Keratinocyte (primary cell): ENCODE results near the gene KCNS3.
A peak's percentile ranks its signal among the peaks of the same experiment; 100 is the strongest.

ENCODE experiments used
- CTCF ChIP-seq, 3 experiments: IDR thresholded peaks in 1 of 3; conservative IDR thresholded peaks in 1 of 3; optimal IDR thresholded peaks in 1 of 3; 2 replicates in 2 of 3; 3 replicates in 1 of 3; pipeline versions ENCODE3 to v1.5.1; 2011; ENCODE audit warnings: low read length in 3 of 3, mild to moderate bottlenecking in 3 of 3, moderate library complexity in 2 of 3, control low read depth in 1 of 3, inconsistent platforms in 1 of 3; ENCODE audit not compliant: insufficient read depth in 2 of 3; ENCODE audit errors: extremely low read depth in 1 of 3
- EZH2 ChIP-seq: IDR thresholded peaks from one replicate; pipeline ENCODE4 v1.6.1; 2012; ENCODE audit warnings: inconsistent platforms, mild to moderate bottlenecking, low read length, moderate library complexity

- TF ChIP-seq CTCF (optimal IDR thresholded peaks at IDR 0.05 in 1 of 3, IDR thresholded peaks at IDR 0.05 in 1 of 3, conservative IDR thresholded peaks at IDR 0.05 in 1 of 3; ENCODE audit: extremely low read depth in 1 of 3, insufficient read depth in 2 of 3, low read length in 3 of 3) (no peak), EZH2 (peak; percentile 62)
Observed at GRCh38 chr2:17877811-17878280, 621 bp upstream of the KCNS3 start.
